ENCODE results near the gene SLC34A2.

Gene SLC34A2

DNA sequence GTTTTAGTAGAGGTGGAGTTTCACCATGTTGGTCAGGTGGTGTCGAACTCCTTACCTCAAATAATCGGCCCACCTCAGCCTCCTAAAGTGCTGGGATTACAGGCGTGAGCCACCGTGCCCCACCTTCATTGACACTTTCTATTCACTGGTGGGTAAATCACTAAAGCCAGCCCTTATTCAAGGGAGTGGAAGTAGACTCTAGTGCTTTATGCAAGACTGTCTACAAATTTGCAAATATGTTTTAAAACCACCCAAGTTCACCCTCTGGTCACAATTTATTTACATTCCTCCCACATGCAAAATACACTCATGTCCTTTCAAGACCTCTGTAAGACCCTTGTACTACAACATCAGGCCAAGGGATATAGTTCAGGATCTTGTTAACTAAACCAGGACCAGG is 45.0 kb downstream of the SLC34A2 start:
- H3K4me3 ChIP-seq (replicated peaks; ENCODE audit: low read depth, low read length) = no peak overlapping the region
- TF ChIP-seq, protein P1, sequence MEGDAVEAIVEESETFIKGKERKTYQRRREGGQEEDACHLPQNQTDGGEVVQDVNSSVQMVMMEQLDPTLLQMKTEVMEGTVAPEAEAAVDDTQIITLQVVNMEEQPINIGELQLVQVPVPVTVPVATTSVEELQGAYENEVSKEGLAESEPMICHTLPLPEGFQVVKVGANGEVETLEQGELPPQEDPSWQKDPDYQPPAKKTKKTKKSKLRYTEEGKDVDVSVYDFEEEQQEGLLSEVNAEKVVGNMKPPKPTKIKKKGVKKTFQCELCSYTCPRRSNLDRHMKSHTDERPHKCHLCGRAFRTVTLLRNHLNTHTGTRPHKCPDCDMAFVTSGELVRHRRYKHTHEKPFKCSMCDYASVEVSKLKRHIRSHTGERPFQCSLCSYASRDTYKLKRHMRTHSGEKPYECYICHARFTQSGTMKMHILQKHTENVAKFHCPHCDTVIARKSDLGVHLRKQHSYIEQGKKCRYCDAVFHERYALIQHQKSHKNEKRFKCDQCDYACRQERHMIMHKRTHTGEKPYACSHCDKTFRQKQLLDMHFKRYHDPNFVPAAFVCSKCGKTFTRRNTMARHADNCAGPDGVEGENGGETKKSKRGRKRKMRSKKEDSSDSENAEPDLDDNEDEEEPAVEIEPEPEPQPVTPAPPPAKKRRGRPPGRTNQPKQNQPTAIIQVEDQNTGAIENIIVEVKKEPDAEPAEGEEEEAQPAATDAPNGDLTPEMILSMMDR (IDR thresholded peaks at IDR 0.05; ENCODE audit: low read length, missing control alignments) = no peak
- DNase-seq (ENCODE audit: low read depth) = no peak

DNA sequence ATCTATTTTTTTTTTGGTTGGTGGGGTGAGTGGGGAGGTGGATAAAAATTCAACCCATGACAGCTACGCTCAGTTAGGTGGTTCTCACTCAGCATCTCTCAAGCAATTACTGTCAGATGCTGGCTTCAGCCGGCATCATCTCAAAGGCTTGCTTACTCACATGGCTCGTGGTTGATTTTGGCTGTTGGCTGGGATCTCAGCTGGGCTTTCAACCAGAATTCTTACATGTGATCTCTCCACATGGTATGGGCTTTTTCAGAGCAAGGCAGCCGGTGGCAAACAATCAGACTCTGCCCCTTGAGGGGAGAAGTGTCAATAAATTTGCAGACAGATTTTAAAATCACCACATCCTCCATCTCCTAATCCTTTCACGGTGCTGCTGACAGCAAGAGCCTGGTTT is 47.2 kb downstream of the SLC34A2 start:
- DNase-seq (ENCODE audit: low read depth) = peak; percentile 72
- TF ChIP-seq, protein P1 (IDR thresholded peaks at IDR 0.05; ENCODE audit: low read length, missing control alignments) = peak; percentile 8
- no peak overlapping the region for H3K4me3 ChIP-seq (replicated peaks; ENCODE audit: low read depth, low read length)

DNA sequence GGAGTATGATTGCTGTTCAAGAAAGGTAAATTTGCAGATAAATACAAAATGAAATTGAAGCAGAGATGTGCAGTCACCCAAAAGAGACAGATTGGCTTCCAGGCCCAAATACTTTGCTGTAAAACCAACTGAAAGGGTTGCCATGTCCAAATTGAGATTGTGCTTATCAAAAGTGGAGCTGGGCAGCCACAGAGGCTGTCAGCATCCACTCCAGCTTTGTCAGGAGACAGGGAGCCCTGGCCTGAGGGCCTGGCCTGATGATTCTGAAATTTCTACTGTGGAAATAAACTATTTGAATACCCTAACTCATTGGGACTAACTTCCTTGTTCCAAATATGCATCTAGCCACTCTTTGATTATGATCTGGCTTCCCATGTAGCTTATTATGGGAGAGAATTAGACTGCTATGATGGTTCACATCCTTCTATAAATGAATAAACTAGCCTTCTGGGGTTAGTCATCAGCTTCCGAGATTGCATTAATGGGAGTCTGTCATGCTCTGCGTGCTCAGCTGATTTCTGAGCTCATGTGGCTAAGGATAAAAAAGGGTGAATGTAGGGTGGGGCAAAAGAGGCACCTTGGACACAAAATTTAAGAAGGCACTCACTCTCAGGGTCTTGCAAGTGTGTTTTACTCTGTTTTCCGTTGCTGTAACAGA is 48.2 kb downstream of the SLC34A2 start:
- peak; percentile 37 for DNase-seq (ENCODE audit: low read depth)
- TF ChIP-seq, protein P1 (IDR thresholded peaks at IDR 0.05; ENCODE audit: low read length, missing control alignments) = no peak
- no peak overlapping the region for H3K4me3 ChIP-seq (replicated peaks; ENCODE audit: low read depth, low read length)

DNA sequence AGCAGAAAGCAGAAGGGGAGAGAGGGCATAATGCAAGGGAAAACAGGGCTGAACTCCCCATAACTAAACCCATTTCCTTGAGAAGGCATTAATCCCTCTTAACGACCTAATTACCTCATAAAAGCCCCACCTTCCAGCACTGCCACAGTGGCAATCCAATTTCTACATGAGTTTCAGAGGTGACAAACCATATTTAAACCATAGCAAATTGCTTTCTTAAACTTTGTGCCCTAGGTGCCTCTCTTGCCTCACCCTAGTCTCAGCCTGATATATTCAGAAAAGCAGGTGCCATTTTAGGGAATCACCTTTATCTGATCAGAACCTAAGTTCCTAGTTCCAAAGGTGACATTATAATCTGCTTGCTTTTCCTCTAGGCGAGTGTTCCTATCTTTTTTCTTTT is 48.9 kb downstream of the SLC34A2 start:
- no peak overlapping the region for H3K4me3 ChIP-seq (replicated peaks; ENCODE audit: low read depth, low read length)
- DNase-seq (ENCODE audit: low read depth) = no peak
- TF ChIP-seq, protein P1 (IDR thresholded peaks at IDR 0.05; ENCODE audit: low read length, missing control alignments) = no peak

DNA sequence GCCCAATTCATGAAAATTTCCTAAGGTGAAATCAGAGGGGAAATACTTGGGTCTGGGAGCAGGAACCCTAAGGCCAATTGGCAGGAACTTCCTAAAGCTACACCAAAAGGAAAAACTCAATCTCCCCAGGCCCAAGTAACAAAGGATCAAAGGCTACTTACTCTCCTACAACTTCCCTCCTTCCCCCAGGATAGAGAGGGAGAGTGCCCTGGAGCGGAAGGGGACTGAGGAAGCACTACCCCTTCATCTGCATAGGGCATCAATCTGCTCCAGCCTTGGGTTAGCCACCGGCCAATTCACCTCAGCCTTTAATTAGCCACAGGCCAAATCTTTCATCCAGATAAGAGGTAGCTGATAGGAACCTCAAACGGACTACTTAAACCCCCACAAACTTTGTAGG is 55.0 kb downstream of the SLC34A2 start:
- H3K4me3 ChIP-seq (replicated peaks; ENCODE audit: low read depth, low read length) = no peak overlapping the region
- no peak for DNase-seq (ENCODE audit: low read depth)
- TF ChIP-seq, protein P1 (IDR thresholded peaks at IDR 0.05; ENCODE audit: low read length, missing control alignments) = no peak

DNA sequence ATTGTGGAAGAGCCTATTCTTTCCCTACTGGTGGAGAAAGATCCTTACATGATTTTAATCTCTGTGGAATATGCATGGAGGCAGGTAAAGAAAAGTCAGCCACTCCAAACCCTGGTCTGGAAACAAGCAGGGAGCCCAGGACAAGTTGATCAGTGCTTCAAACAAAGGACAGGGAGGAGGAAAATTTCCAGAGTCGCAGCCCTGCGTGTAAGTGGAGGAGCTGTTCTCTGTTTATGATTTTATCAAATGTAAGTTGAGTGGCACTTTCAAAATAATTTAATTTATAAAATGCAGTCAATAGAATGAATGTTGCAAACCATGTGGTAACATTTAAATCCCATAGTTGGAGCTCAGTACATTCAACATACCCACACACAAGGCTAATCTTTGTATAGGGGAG is 57.0 kb downstream of the SLC34A2 start:
- no peak for DNase-seq (ENCODE audit: low read depth)
- TF ChIP-seq, protein P1 (IDR thresholded peaks at IDR 0.05; ENCODE audit: low read length, missing control alignments) = no peak
- H3K4me3 ChIP-seq (replicated peaks; ENCODE audit: low read depth, low read length) = no peak overlapping the region

DNA sequence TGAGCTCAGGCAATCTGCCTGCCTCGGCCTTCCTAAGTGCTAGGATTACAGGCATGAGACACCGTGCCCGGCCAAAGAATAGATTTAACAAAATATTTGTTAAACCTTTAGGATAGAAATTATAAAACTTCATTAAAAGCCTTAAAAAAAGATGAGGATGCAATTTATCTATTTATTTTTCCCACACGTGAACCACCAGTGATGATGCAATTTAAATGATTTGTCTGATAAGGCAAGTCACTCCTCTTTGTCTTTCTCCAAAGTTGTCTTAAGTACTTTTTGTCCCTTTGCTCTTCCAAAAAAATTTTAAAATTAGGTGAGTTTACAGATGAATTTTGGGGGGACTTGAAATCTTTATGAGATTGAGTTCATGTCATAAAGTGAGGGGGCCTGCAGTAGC is 58.2 kb downstream of the SLC34A2 start:
- TF ChIP-seq, protein P1 (IDR thresholded peaks at IDR 0.05; ENCODE audit: low read length, missing control alignments) = no peak
- no peak for DNase-seq (ENCODE audit: low read depth)
- H3K4me3 ChIP-seq (replicated peaks; ENCODE audit: low read depth, low read length) = no peak overlapping the region
